LNCAP (cell line): ENCODE results near the gene NEDD4.

Source experiments
- CTCF ChIP-seq: fragments of 450-650 bp; IDR thresholded peaks from 2 replicates; pipeline ENCODE4 v1.5.1; 2017; ENCODE audit warnings: mild to moderate bottlenecking

NEDD4 gene

GRCh38 chr15:56035166-56035565 is 41.8 kb upstream of the NEDD4 start:
- TF ChIP-seq CTCF: no peak

- no peak for TF ChIP-seq CTCF
Measured at GRCh38 chr15:56034514-56034913, 41.1 kb upstream of the NEDD4 start.

GRCh38 chr15:56032373-56032772 is 39.0 kb upstream of the NEDD4 start:
- no peak for TF ChIP-seq CTCF

GRCh38 chr15:56031836-56032235 is 38.4 kb upstream of the NEDD4 start:
- TF ChIP-seq CTCF: no peak

- TF ChIP-seq CTCF: no peak
Measured at GRCh38 chr15:56031402-56031801, 38.0 kb upstream of the NEDD4 start.

- no peak for TF ChIP-seq CTCF
Measured at GRCh38 chr15:56028430-56028829, 35.0 kb upstream of the NEDD4 start.

GRCh38 chr15:56019819-56020486 is 26.5 kb upstream of the NEDD4 start:
- TF ChIP-seq CTCF: no peak
